Nephron progenitor cell (in vitro differentiated cells): ENCODE results near the gene CARD19.
A peak's percentile ranks its signal among the peaks of the same experiment; 100 is the strongest.

Experiments
- DNase-seq: peaks from one replicate; pipeline ENCODE4 v3.0.0; 2021
- H3K27ac Mint-ChIP-seq: 2 replicates; pipeline ENCODE4 v1.8.0; 2021; ENCODE audit warnings: mild to moderate bottlenecking, moderate library complexity, mixed read lengths
- H3K27me3 Mint-ChIP-seq: 2 replicates; pipeline ENCODE4 v1.8.0; 2021; ENCODE audit warnings: mild to moderate bottlenecking, low read depth, mixed read lengths; ENCODE audit not compliant: poor library complexity
- H3K36me3 Mint-ChIP-seq: 2 replicates; pipeline ENCODE4 v1.8.0; 2021; ENCODE audit warnings: low read depth, mixed read lengths
- H3K4me1 Mint-ChIP-seq: 2 replicates; pipeline ENCODE4 v1.8.0; 2021; ENCODE audit warnings: mixed read lengths
- H3K4me3 Mint-ChIP-seq: 2 replicates; pipeline ENCODE4 v1.8.0; 2021; ENCODE audit warnings: mild to moderate bottlenecking, moderate library complexity, mixed read lengths
- H3K9me3 Mint-ChIP-seq: 2 replicates; pipeline ENCODE4 v1.8.0; 2021; ENCODE audit warnings: mild to moderate bottlenecking, moderate library complexity, mixed read lengths
- CTCF ChIP-seq: fragments of 200-600 bp; sonication (generic); IDR thresholded peaks from 2 replicates; pipeline ENCODE4 v1.5.0; 2021; ENCODE audit warnings: antibody characterized with exemption

CARD19 gene

GRCh38 chr9:93071464-93071863, 24.6 kb upstream of the CARD19 start:
- peak; percentile 38 for DNase-seq
- Mint-ChIP-seq H3K27ac (no peak overlapping the region), H3K36me3 (no peaks in the 10 kb centered on the region), H3K9me3 (peaks cover 10% of the 10 kb centered on the region), H3K4me1 (peaks cover 4% of the 10 kb centered on the region), H3K27me3 (no peaks in the 10 kb centered on the region), H3K4me3 (no peak overlapping the region)
- no peak for TF ChIP-seq CTCF

GRCh38 chr9:93072383-93072795, 23.6 kb upstream of the CARD19 start:
- no peak for TF ChIP-seq CTCF
- no peak for DNase-seq
- Mint-ChIP-seq H3K4me3 (no peak overlapping the region), H3K27ac (no peak overlapping the region), H3K36me3 (no peaks in the 10 kb centered on the region), H3K4me1 (peaks cover 7% of the 10 kb centered on the region), H3K9me3 (peaks cover 10% of the 10 kb centered on the region), H3K27me3 (no peaks in the 10 kb centered on the region)

- H3K4me3 Mint-ChIP-seq: no peak overlapping the region
- peaks cover 22% of the 10 kb centered on the region for H3K4me1 Mint-ChIP-seq
- TF ChIP-seq CTCF: no peak
These were observed 19.8 kb upstream of the CARD19 start for GRCh38 chr9:93076101-93076791.

GRCh38 chr9:93076792-93077128, 19.3 kb upstream of the CARD19 start:
- H3K4me1 Mint-ChIP-seq: peaks cover 22% of the 10 kb centered on the region
- no peaks in the 10 kb centered on the region for H3K9me3 Mint-ChIP-seq
- H3K36me3 Mint-ChIP-seq: no peaks in the 10 kb centered on the region
- DNase-seq: no peak
- no peak for TF ChIP-seq CTCF
- H3K27me3 Mint-ChIP-seq: peaks cover 3% of the 10 kb centered on the region
- H3K4me3 Mint-ChIP-seq: no peak overlapping the region
- H3K27ac Mint-ChIP-seq: no peak overlapping the region

More at GRCh38 chr9:93076101-93076791, 19.8 kb upstream of the CARD19 start:
- no peaks in the 10 kb centered on the region for H3K9me3 Mint-ChIP-seq
- H3K27ac Mint-ChIP-seq: no peak overlapping the region
- no peaks in the 10 kb centered on the region for H3K36me3 Mint-ChIP-seq
- no peak for DNase-seq
- H3K27me3 Mint-ChIP-seq: peaks cover 3% of the 10 kb centered on the region

- no peak for DNase-seq
- no peak for TF ChIP-seq CTCF
- Mint-ChIP-seq H3K9me3 (no peaks in the 10 kb centered on the region), H3K4me1 (peaks cover 22% of the 10 kb centered on the region), H3K27me3 (peaks cover 3% of the 10 kb centered on the region), H3K4me3 (no peak overlapping the region), H3K36me3 (no peaks in the 10 kb centered on the region), H3K27ac (no peak overlapping the region)
These were observed 18.6 kb upstream of the CARD19 start for GRCh38 chr9:93077367-93077766.

- no peak for DNase-seq
- H3K9me3 Mint-ChIP-seq: no peaks in the 10 kb centered on the region
- H3K4me3 Mint-ChIP-seq: no peak overlapping the region
- TF ChIP-seq CTCF: no peak
- peaks cover 22% of the 10 kb centered on the region for H3K4me1 Mint-ChIP-seq
- peaks cover 3% of the 10 kb centered on the region for H3K27me3 Mint-ChIP-seq
- H3K27ac Mint-ChIP-seq: no peak overlapping the region
- H3K36me3 Mint-ChIP-seq: no peaks in the 10 kb centered on the region
These were observed 18.2 kb upstream of the CARD19 start for GRCh38 chr9:93077811-93078210.
